Skeletal muscle satellite cell (primary cell): Measurements from ENCODE around the gene LAMB1.
A peak's percentile ranks its signal among the peaks of the same experiment; 100 is the strongest.

ENCODE experiments used
- H3K27me3 ChIP-seq: 2 replicates; pipeline ENCODE4 v1.7.0; 2013; ENCODE audit warnings: low read length; ENCODE audit not compliant: control insufficient read depth, insufficient read depth
- H3K36me3 ChIP-seq: 2 replicates; pipeline ENCODE4 v1.7.0; 2013; ENCODE audit warnings: mild to moderate bottlenecking, control low read depth, low read length; ENCODE audit not compliant: insufficient read depth
- H3K4me1 ChIP-seq: 2 replicates; pipeline ENCODE4 v1.7.0; 2013; ENCODE audit warnings: low read length; ENCODE audit not compliant: control insufficient read depth, insufficient read depth
- H3K4me2 ChIP-seq: 2 replicates; pipeline ENCODE4 v1.7.0; 2013; ENCODE audit warnings: mild to moderate bottlenecking, low read length
- H3K4me3 ChIP-seq: 2 replicates; pipeline ENCODE4 v1.7.0; 2013; ENCODE audit warnings: low read length
- H3K9ac ChIP-seq: 2 replicates; pipeline ENCODE4 v1.7.0; 2013; ENCODE audit warnings: mild to moderate bottlenecking, low read depth, low read length, moderate library complexity
- H3K9me3 ChIP-seq: replicated peaks from 2 replicates; pipeline ENCODE4 v1.7.0; 2013; ENCODE audit warnings: mild to moderate bottlenecking, control low read depth, low read length

LAMB1 gene

GRCh38 chr7:108007261-108007660 lies 4.3 kb upstream of the LAMB1 start:
- Histone ChIP-seq H3K27me3 (peaks cover 4% of the 10 kb centered on the region), H3K36me3 (no peaks in the 10 kb centered on the region), H3K9me3 (no peaks in the 10 kb centered on the region), H3K4me3 (no peak overlapping the region), H3K9ac (no peak overlapping the region), H3K4me2 (no peak overlapping the region), H3K4me1 (peaks cover 9% of the 10 kb centered on the region)

- H3K27me3 ChIP-seq, result peaks cover 4% of the 10 kb centered on the region
- no peak overlapping the region for H3K4me3 ChIP-seq
- peaks cover 30% of the 10 kb centered on the region for H3K4me1 ChIP-seq
These were observed 1.5 kb upstream of the LAMB1 start for GRCh38 chr7:108004220-108005142.

GRCh38 chr7:108003599-108003935 lies 606 bp upstream of the LAMB1 start:
- H3K9ac ChIP-seq, result peak overlapping the region; percentile 95

More at GRCh38 chr7:108004220-108005142, 1.5 kb upstream of the LAMB1 start:
- Histone ChIP-seq H3K36me3 (peaks cover 7% of the 10 kb centered on the region), H3K9me3 (no peaks in the 10 kb centered on the region), H3K9ac (no peak overlapping the region), H3K4me2 (no peak overlapping the region)

GRCh38 chr7:108001764-108002725 lies 916 bp downstream of the LAMB1 start:
- Histone ChIP-seq H3K4me2 (peak overlapping the region; percentile 94), H3K4me3 (peak overlapping the region; percentile 88), H3K27me3 (peaks cover 4% of the 10 kb centered on the region), H3K4me1 (peaks cover 52% of the 10 kb centered on the region), H3K36me3 (peaks cover 31% of the 10 kb centered on the region), H3K9ac (peak overlapping the region; percentile 95), H3K9me3 (no peaks in the 10 kb centered on the region)

More at GRCh38 chr7:108003599-108003935, 606 bp upstream of the LAMB1 start:
- Histone ChIP-seq H3K4me3 (peak overlapping the region; percentile 88), H3K9me3 (no peaks in the 10 kb centered on the region), H3K4me1 (peaks cover 38% of the 10 kb centered on the region), H3K27me3 (peaks cover 4% of the 10 kb centered on the region), H3K36me3 (peaks cover 16% of the 10 kb centered on the region), H3K4me2 (peak overlapping the region; percentile 94)

GRCh38 chr7:108000875-108001763 lies 1.8 kb downstream of the LAMB1 start:
- Histone ChIP-seq H3K4me1 (peaks cover 62% of the 10 kb centered on the region), H3K27me3 (no peaks in the 10 kb centered on the region), H3K9ac (peak overlapping the region; percentile 95), H3K4me3 (peak overlapping the region; percentile 88), H3K9me3 (no peaks in the 10 kb centered on the region), H3K36me3 (peaks cover 38% of the 10 kb centered on the region), H3K4me2 (peak overlapping the region; percentile 94)

- no peaks in the 10 kb centered on the region for H3K9me3 ChIP-seq
- H3K4me3 ChIP-seq, result peak overlapping the region; percentile 6
- no peaks in the 10 kb centered on the region for H3K27me3 ChIP-seq
- peaks cover 39% of the 10 kb centered on the region for H3K36me3 ChIP-seq
- peaks cover 73% of the 10 kb centered on the region for H3K4me1 ChIP-seq
- H3K4me2 ChIP-seq, result peak overlapping the region; percentile 94
- H3K9ac ChIP-seq, result peak overlapping the region; percentile 13
These were observed 3.0 kb downstream of the LAMB1 start for GRCh38 chr7:107999779-108000560.

GRCh38 chr7:107998660-107999480 lies 4.1 kb downstream of the LAMB1 start:
- Histone ChIP-seq H3K9ac (peak overlapping the region; percentile 13), H3K27me3 (no peaks in the 10 kb centered on the region), H3K4me1 (peaks cover 80% of the 10 kb centered on the region), H3K9me3 (no peaks in the 10 kb centered on the region), H3K36me3 (peaks cover 50% of the 10 kb centered on the region), H3K4me3 (peak overlapping the region; percentile 25), H3K4me2 (peak overlapping the region; percentile 94)

GRCh38 chr7:107998150-107998549 lies 4.8 kb downstream of the LAMB1 start:
- peak overlapping the region; percentile 7 for H3K4me2 ChIP-seq
- no peaks in the 10 kb centered on the region for H3K9me3 ChIP-seq
- H3K36me3 ChIP-seq, result peaks cover 57% of the 10 kb centered on the region
- peaks cover 79% of the 10 kb centered on the region for H3K4me1 ChIP-seq
- no peaks in the 10 kb centered on the region for H3K27me3 ChIP-seq
- H3K9ac ChIP-seq, result no peak overlapping the region
- peak overlapping the region; percentile 8 for H3K4me3 ChIP-seq

GRCh38 chr7:107996072-107996882 lies 6.7 kb downstream of the LAMB1 start:
- H3K36me3 ChIP-seq, result peaks cover 67% of the 10 kb centered on the region
- peaks cover 76% of the 10 kb centered on the region for H3K4me1 ChIP-seq
- peak overlapping the region; percentile 49 for H3K4me3 ChIP-seq
- H3K27me3 ChIP-seq, result no peaks in the 10 kb centered on the region
- H3K9me3 ChIP-seq, result no peaks in the 10 kb centered on the region
- peak overlapping the region; percentile 76 for H3K9ac ChIP-seq
- H3K4me2 ChIP-seq, result peak overlapping the region; percentile 71
